Mucosa of descending colon (tissue), 3 donors: ENCODE measurements around the gene SH3BP2. TPM values are rescaled to one million over a fixed set of nuclear protein-coding genes. Genes with fewer than 3 reads are reported as not detected.

Source experiments
- ATAC-seq: fragments of 200-7000 bp; cut with Tn5 transposase; one replicate; pipeline ENCODE4 v1.9.1; 2020; ENCODE audit warnings: mild to moderate bottlenecking, moderate library complexity
- DNase-seq, 3 donors: peaks; one replicate each; pipeline ENCODE4 v3.0.0-alpha.2; 2020
- H3K36me3 ChIP-seq: fragments of 200-600 bp; one replicate; pipeline ENCODE4 v1.8.0; 2021; ENCODE audit warnings: low read depth, mild to moderate bottlenecking
- H3K4me1 ChIP-seq: fragments of 200-600 bp; one replicate; pipeline ENCODE4 v1.8.0; 2021; ENCODE audit warnings: low read depth, mild to moderate bottlenecking
- H3K4me3 ChIP-seq: fragments of 200-600 bp; one replicate; pipeline ENCODE4 v1.8.0; 2021; ENCODE audit warnings: mild to moderate bottlenecking
- H3K9me3 ChIP-seq: fragments of 200-600 bp; one replicate; pipeline ENCODE4 v1.8.0; 2021; ENCODE audit warnings: mild to moderate bottlenecking
- CTCF ChIP-seq: fragments of 200-600 bp; IDR thresholded peaks from one replicate; pipeline ENCODE4 v1.8.0; 2022; ENCODE audit warnings: antibody characterized with exemption, mild to moderate bottlenecking
- intact Hi-C, 2 donors: fragments of 100-400 bp; cut with DNase I in 1 of 2; cut with micrococcal nuclease in 1 of 2; formaldehyde crosslinking; loops; one replicate each; pipeline versions ENCODE4 v1.11.0 to v1.11.1; 2022; cut with DNase I, micrococcal nuclease
- total RNA-seq, 3 donors: library from RNA; stranded (reverse); fragmentation: NEBNext Ultra II Directional in 2 of 3; extraction: Animal tissue kit (Norgen Biotek cat#: 25700) in 2 of 3; gene quantifications; one replicate each; pipeline versions ENCODE4 v1.2.1 to v1.2.4, GENCODE V29; 2021 to 2023
- donor health status: DM: no; HTN: no; CAD: no; lungs with moderate emphysema.
- donor health status: DM: no; HTN: no; CAD: no.
- donor health status: DM: no; HTN: yes; CAD: no.

Gene SH3BP2
- total RNA-seq, 3 donors from 2014 or later, result 48.1 to 75.3 (median 73.0) TPM

GRCh38 chr4:2804973-2805501, 12.2 kb downstream of the SH3BP2 start:
- H3K9me3 ChIP-seq, result no peaks in the 10 kb centered on the region
- TF ChIP-seq CTCF, result no peak
- H3K36me3 ChIP-seq, result no peaks in the 10 kb centered on the region
- peak in 2 of 3 donors; percentile 56 to 59 for DNase-seq
- no peak overlapping the region for H3K4me3 ChIP-seq
- H3K4me1 ChIP-seq, result peaks cover 66% of the 10 kb centered on the region
- intact Hi-C loops, result no loop called here
- ATAC-seq, result no peak

- ATAC-seq, result peak; percentile 86
- no peak for TF ChIP-seq CTCF
- H3K36me3 ChIP-seq, result no peaks in the 10 kb centered on the region
- H3K4me1 ChIP-seq, result peaks cover 60% of the 10 kb centered on the region
- no peaks in the 10 kb centered on the region for H3K9me3 ChIP-seq
- no peak overlapping the region for H3K4me3 ChIP-seq
- peak; percentile 93 to 95 (median 94) for DNase-seq
- intact Hi-C loops, result no loop called here
These were observed 13.0 kb downstream of the SH3BP2 start for GRCh38 chr4:2805712-2806389.

GRCh38 chr4:2806390-2807355, 13.8 kb downstream of the SH3BP2 start:
- peak; percentile 39 for ATAC-seq
- intact Hi-C loops, result no loop called here

GRCh38 chr4:2807571-2807970, 14.7 kb downstream of the SH3BP2 start:
- ATAC-seq, result no peak
- peak in 2 of 3 donors; percentile 39 to 65 for DNase-seq
- no peaks in the 10 kb centered on the region for H3K36me3 ChIP-seq

More at GRCh38 chr4:2806390-2807355, 13.8 kb downstream of the SH3BP2 start:
- H3K4me1 ChIP-seq, result peaks cover 63% of the 10 kb centered on the region
- no peaks in the 10 kb centered on the region for H3K9me3 ChIP-seq
- H3K4me3 ChIP-seq, result no peak overlapping the region
- peak; percentile 75 to 84 (median 82) for DNase-seq
- no peaks in the 10 kb centered on the region for H3K36me3 ChIP-seq
- TF ChIP-seq CTCF, result no peak

More at GRCh38 chr4:2807571-2807970, 14.7 kb downstream of the SH3BP2 start:
- no peak for TF ChIP-seq CTCF
- peaks cover 63% of the 10 kb centered on the region for H3K4me1 ChIP-seq
- H3K4me3 ChIP-seq, result no peak overlapping the region
- intact Hi-C loops, result no loop called here
- no peaks in the 10 kb centered on the region for H3K9me3 ChIP-seq
